Skeletal muscle cell (primary cell): ENCODE measurements around the gene SPRR1B.
"Not testable (repeated sequence)": the region's sequence is repeated elsewhere in the genome, so short reads cannot be mapped to it uniquely, and the experiment has no call there.

Experiments used
- DNase-seq: peaks from one replicate; pipeline ENCODE4 v3.0.0-alpha.2; 2010; ENCODE audit warnings: low read depth
- H3K4me3 ChIP-seq: 2 replicates; pipeline ENCODE4 v1.5.1; 2011; ENCODE audit warnings: low read depth, mild to moderate bottlenecking, control low read depth, low read length, moderate library complexity

SPRR1B gene, protein sequence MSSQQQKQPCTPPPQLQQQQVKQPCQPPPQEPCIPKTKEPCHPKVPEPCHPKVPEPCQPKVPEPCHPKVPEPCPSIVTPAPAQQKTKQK

DNA sequence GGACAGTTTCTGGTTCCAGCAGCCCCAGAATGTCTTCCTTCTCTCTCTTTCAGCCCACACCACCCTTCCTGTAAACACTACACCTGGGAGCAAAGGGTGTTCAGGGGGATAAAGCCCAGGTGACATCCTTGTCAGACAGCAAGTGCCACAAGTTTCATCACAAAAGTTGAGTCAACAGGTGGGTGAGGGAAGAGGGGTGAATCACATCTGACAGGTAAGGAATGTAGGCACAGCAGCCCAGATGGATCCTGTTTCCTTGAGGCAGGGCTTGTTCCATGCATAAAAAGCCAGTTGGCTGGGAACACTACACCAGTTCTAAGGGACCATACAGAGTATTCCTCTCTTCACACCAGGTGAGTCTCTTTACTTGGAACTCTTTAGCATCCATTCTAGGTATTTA is at the start of gene SPRR1B:
SPRR1B (plus strand) TSS at position 309 of the 400 bp plus-strand sequence. CDS start 1,143 bp downstream, outside the sequence.
- no peak for DNase-seq
- no peak within 1 kb of the TSS for H3K4me3 ChIP-seq

DNA sequence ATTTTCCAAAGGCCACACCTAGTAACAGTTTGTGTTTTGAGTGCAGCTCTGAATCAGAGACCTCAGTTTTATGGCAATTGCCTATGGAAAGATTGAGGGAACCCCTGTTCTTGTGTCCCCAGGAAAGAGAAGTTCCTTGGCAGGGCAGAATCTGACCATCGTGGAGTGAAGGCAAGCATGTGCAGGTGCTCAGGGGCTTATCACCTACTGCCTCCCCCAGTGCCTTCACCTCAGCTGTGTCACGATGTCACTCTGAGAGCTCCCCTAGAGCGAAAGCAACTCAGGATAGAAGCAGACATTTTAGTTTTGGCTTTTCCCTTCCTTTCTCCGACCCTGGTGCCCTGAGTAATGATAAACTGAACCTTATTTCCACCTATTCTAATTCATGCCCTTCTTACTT is 48.9 kb upstream of the SPRR1B start:
- H3K4me3 ChIP-seq = no peak overlapping the region
- DNase-seq = no peak

GRCh38 chr1:152983234-152983633 is 47.8 kb upstream of the SPRR1B start:
- DNase-seq = no peak
- no peak overlapping the region for H3K4me3 ChIP-seq

DNA sequence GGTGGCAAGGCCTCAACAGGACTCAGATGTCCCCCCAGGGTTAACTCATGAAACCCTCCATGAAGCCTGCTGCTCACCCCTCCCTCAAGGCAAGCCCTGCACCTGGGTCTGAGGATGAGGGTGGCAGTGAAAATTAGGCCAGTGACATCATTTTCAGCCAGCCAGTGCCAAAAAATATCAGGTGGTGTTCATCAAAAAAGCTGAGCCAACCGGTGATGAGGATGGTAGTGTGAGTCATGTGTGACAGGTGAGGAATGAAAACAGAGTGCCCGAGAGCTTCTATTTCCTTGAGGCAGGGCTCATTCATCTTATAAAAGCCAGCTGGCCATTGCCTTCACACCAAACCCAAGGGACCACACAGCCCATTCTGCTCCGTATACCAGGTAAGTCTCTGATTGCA is 47.3 kb upstream of the SPRR1B start, which contains the start of gene SPRR1A:
SPRR1A (plus strand) TSS at position 339 of the 400 bp plus-strand sequence. CDS start 1,150 bp downstream, outside the sequence.
- DNase-seq = no peak
- no peak within 1 kb of the TSS for H3K4me3 ChIP-seq

DNA sequence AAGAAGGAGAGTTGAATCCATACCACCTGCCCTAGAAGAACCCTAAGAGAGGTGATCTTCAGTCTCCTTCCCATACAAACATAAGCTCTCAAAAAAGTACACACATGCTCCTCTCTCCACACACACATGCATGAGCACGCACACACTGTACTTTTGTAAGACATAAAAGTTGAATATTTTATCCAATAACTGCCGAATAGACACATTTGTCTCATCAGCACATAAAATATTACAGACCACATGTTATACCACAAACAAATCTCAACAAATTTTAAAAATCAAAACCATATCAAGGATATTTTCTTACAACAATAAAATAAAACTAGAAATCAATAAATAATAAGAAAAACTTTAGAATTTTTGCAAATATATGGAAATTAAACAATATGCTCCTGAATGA is 44.4 kb upstream of the SPRR1B start:
- no peak for DNase-seq

DNA sequence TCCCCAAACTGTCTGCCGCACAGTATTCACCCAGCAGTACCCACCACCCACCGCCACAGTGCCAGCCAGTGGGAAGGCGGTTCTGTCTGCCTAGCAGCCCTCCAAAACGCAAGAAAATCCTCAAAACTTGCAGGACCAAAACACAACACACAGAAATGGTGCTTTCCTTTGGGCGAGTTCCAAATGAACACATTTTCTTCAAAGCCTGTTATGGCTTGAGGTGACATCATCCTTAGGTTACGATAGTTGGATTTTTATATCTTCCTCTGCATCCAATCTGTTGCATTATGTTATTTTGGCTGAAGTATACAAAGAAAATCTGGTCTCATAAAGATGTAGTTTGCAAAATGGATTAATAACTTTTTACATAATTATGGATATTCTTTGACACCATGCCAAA is 37.8 kb upstream of the SPRR1B start:
- H3K4me3 ChIP-seq = no peak overlapping the region
- DNase-seq = no peak

More for the DNA sequence above, 44.4 kb upstream of the SPRR1B start:
- no peak overlapping the region for H3K4me3 ChIP-seq

DNA sequence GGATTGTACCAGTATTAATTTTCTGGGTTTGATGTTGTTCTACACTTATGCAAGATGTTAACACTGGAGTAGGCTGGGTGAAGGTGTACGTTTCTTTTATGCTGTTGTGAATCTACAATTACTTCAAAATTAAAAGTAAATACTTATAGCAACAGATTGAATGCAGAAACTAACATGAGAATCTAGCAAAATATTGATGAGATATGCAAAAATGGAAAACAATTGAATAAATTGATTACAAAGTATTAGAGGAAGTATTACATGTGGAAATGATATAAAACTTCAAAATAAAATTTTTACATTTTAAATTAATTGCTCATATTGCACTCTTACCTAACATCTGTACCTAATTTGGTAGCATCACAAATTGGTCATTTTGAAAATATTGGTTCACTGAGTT is 35.2 kb upstream of the SPRR1B start:
- H3K4me3 ChIP-seq = no peak overlapping the region
- DNase-seq = no peak

GRCh38 chr1:152996633-152997400 is 34.2 kb upstream of the SPRR1B start:
- H3K4me3 ChIP-seq = no peak overlapping the region
- no peak for DNase-seq

DNA sequence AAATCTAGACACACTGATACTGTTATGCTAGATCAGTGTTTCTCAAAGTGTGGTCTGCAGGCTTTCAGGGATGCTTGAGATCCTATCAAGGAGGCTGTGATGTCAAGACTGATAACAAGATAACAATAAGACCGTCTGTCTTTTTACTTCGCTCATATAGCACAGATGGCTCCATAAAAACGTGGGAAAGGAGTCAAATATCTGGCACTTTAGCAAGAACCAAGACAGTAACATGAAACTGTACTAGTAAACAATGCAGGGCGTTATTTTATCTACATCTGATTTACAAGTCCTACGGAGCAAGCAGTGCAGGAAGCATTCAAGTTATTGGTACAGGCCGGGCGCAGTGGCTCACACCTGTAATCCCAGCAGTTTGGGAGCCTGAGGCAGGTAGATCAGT is 33.1 kb upstream of the SPRR1B start:
- no peak overlapping the region for H3K4me3 ChIP-seq
- DNase-seq = no peak

GRCh38 chr1:152998476-152998875 is 32.5 kb upstream of the SPRR1B start:
- DNase-seq = no peak
- H3K4me3 ChIP-seq = no peak overlapping the region

- DNase-seq = no peak
- H3K4me3 ChIP-seq = no peak overlapping the region
These were observed 31.2 kb upstream of the SPRR1B start for GRCh38 chr1:152999818-153000217.

- no peak for DNase-seq
- H3K4me3 ChIP-seq = no peak overlapping the region
These were observed 30.7 kb upstream of the SPRR1B start for GRCh38 chr1:153000294-153000693.

DNA sequence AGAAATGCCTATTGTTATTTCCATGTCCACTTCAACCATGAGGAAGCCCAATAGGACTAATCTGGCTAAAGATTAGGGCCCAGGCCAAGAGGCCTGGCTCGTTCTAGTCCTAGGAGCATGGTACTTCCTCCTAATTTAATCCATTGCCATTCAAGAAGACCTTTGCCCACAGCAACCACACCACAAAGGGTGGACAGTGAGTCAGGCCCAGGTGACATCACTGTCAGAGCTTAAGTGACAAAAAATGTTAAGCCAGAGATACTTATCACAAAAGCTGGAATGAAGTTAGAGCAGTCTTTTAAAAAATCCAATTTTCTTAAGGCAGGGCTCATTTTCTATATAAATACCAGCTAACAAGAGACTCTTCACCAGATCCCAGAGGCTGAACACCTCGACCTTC is 29.6 kb upstream of the SPRR1B start, which contains the start of gene SPRR3:
SPRR3 (plus strand) TSS at position 368 of the 400 bp plus-strand sequence. CDS start 1,272 bp downstream, outside the sequence.
- no peak within 1 kb of the TSS for H3K4me3 ChIP-seq
- no peak for DNase-seq

DNA sequence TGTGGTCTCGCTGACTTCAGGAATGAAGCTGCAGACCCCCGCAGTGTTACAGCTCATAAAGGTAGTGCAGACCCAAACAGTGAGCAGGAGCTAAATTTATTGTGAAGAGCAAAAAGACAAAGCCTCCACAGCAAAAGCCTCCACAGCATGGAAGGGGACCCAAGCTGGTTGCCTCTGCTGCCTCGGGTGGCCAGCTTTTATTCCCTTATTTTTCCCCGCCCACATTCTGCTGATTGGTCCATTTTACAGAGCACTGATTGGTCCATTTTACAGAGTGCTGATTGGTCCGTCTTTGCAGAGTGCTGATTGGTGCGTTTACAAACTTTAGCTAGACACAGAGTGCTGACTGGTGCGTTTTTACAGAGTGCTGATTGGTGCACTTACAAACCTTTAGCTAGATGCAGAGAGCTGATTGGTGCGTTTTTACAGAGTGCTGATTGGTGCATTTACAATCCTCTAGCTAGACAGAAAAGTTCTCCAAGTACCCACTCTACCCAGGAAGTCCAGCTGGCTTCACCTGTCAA is 19.7 kb upstream of the SPRR1B start:
- not testable (repeated sequence) for DNase-seq, H3K4me3 ChIP-seq

DNA sequence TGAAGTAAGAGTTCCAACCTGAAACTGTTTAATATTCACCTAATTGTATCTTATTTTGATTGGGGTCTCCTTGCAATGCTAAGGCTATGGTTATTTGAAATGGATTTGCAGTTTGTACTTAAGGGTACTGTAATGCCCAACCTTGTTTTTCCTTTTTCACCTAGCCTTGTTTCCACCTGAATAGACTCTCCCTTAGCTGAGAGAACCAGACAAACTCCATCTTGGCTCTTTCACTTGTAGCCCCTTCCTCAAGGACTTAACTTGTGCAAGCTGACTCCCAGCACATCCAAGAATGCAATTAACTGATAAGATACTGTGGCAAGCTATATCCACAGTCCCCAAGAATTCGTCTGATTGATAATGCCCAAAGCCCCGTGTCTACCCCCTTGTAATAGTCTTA is 9.2 kb upstream of the SPRR1B start:
- H3K4me3 ChIP-seq, DNase-seq: not testable (repeated sequence)

- H3K4me3 ChIP-seq, DNase-seq: not testable (repeated sequence)
These were observed 8.7 kb upstream of the SPRR1B start for GRCh38 chr1:153022340-153022739.

DNA sequence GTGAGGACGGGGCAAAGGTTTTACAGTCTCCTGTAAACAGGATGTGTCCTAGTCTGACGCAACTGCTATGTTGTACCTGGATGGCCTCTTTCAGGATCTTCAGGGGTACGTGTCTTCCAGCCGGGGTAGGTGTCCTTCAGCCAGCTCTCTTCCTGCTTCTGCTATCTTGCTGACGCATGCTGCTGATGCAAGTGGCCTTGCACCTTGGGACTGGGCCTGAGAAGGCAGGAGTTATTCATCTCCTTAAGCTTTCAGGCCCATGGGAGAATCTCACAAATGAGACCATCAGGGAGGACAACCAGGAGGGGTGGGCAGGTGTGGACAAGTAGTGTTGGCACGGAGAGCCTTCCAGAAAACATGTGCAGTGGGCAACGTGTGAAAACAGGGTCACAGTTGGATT is 7.9 kb upstream of the SPRR1B start:
- H3K4me3 ChIP-seq = no peak overlapping the region
- DNase-seq = no peak

DNA sequence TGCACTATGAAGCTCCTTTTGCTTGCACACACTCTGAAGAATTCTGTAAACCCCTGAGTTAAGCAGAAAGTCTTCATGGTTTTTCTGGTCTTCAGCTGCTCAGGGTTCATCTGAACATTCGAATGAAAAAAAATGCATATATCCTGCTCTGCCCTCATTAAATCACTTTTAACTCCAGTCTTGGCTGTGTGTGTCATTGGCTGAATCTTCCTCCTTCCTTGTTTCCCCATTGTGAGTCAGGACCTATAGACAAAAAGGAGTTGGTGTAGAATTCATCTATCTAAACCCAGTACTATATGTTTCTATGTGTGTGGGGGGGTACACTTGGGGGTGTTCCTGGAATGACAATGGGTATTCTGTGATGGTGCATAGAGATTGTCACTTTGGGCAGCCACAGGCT is 6.6 kb upstream of the SPRR1B start:
- DNase-seq = no peak

DNA sequence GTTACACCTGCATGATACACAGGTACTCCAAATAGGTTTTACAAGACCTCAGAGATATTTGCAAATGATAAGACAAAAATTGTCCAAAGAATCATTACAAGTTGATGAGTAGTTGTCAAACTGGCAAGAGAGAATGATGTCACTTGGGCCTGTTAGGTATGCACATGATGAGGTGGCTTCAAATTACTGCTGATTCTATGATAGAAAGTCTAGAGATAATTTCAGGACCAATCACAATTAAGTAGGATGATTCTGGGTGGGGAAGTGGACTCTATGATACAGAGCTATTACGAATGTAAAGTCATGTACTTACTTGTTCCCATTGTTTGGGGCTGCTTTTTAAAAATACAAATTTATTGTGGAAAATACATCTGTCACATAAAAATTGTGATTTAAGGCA is 5.2 kb upstream of the SPRR1B start:
- DNase-seq = no peak
- no peak overlapping the region for H3K4me3 ChIP-seq

More for the DNA sequence above, 6.6 kb upstream of the SPRR1B start:
- H3K4me3 ChIP-seq = no peak overlapping the region

GRCh38 chr1:153028766-153029165 is 2.2 kb upstream of the SPRR1B start:
- no peak overlapping the region for H3K4me3 ChIP-seq
- no peak for DNase-seq

DNA sequence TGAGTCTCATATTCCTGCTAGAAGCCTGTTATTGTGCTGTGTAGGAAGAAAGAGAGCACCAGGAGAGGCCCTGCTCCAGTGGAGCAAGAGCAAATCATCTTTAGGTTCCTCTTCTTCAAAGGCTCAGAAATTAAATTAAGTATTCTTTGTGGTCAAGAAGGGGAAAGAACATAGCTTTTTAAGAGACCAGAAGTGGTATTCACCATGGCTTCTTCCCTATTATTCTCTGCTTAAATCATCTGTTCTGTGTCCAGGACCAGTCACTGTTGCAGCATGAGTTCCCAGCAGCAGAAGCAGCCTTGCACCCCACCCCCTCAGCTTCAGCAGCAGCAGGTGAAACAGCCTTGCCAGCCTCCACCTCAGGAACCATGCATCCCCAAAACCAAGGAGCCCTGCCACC is 1.1 kb downstream of the SPRR1B start:
- no peak for DNase-seq
- no peak overlapping the region for H3K4me3 ChIP-seq
